Tibial nerve (tissue), 3 donors: ENCODE measurements around the gene ITIH5.

ENCODE experiments used
- CTCF ChIP-seq, 5 experiments: fragments of 200-600 bp in 3 of 5; fragments of 450-650 bp in 2 of 5; sonication (generic) in 3 of 5; IDR thresholded peaks; one replicate each; pipeline ENCODE4 v1.5.1; 2016 to 2019; ENCODE audit warnings: antibody characterized with exemption in 5 of 5, mild to moderate bottlenecking in 3 of 5, moderate library complexity in 2 of 5
- POLR2A ChIP-seq, 2 donors: fragments of 450-650 bp; IDR thresholded peaks; one replicate each; pipeline ENCODE4 v1.6.1; 2017; ENCODE audit warnings: antibody characterized with exemption in 2 of 2, mild to moderate bottlenecking in 2 of 2, moderate library complexity in 2 of 2

DNA sequence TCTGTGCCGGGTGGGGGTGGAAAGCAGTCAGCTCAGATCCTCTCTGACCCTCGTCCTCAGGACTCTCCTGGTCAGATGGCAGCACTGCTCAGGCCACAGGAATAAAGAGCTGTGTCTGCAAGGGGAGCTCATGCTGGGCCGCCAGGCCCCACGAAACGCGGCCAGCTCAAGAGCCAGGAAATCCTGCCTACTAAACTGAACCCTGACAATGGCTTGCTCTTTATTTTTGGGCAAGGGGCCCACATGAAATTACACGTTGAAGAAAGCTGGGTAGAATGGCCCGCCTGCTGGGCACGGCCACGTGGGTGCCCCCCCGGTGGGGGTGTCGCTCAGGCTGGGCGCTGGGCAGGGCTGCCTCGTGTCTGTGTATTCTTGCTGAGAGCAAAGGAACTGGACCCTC is 103.0 kb downstream of the ITIH5 start:
- TF ChIP-seq POLR2A (IDR thresholded peaks at IDR 0.05) (no peak), CTCF (IDR thresholded peaks at IDR 0.05) (no peak)
